Liver (tissue), 9 donors: ENCODE measurements around the gene TBC1D12. TPM values are rescaled to one million over a fixed set of nuclear protein-coding genes. Genes with fewer than 3 reads are reported as not detected.

Experiments
- DNase-seq: peaks from one replicate; pipeline ENCODE4 v3.0.0-alpha.2; 2017; ENCODE audit warnings: low spot score
- H3K27ac ChIP-seq, 2 donors: one replicate each; pipeline ENCODE4 v1.7.0; 2013; ENCODE audit warnings: inconsistent platforms in 2 of 2, low read length in 2 of 2, control low read depth in 1 of 2, low read depth in 1 of 2, mild to moderate bottlenecking in 1 of 2
- H3K27me3 ChIP-seq, 4 donors: one replicate each; pipeline versions ENCODE4 v1.6.1 to v1.7.0; 2013; ENCODE audit warnings: low read length in 3 of 4, inconsistent platforms in 1 of 4, mild to moderate bottlenecking in 1 of 4, moderate library complexity in 1 of 4; ENCODE audit not compliant: control insufficient read depth in 4 of 4, insufficient read depth in 4 of 4
- H3K36me3 ChIP-seq, 4 donors: one replicate each; pipeline versions ENCODE4 v1.6.1 to v1.7.0; 2013; ENCODE audit warnings: low read length in 3 of 4, mild to moderate bottlenecking in 3 of 4, low read depth in 1 of 4, moderate library complexity in 1 of 4; ENCODE audit not compliant: control insufficient read depth in 4 of 4, insufficient read depth in 3 of 4
- H3K4me1 ChIP-seq, 4 donors: one replicate each; pipeline versions ENCODE4 v1.6.1 to v1.7.0; 2013; ENCODE audit warnings: low read length in 3 of 4, mild to moderate bottlenecking in 3 of 4, moderate library complexity in 1 of 4; ENCODE audit not compliant: control insufficient read depth in 4 of 4, insufficient read depth in 4 of 4
- H3K4me3 ChIP-seq, 3 donors: one replicate each; pipeline versions ENCODE4 v1.6.1 to v1.7.0; 2013; ENCODE audit warnings: low read length in 3 of 3, control low read depth in 1 of 3, low read depth in 1 of 3, mild to moderate bottlenecking in 1 of 3
- H3K9ac ChIP-seq, 2 donors: one replicate each; pipeline ENCODE4 v1.7.0; 2013; ENCODE audit warnings: low read length in 2 of 2, mild to moderate bottlenecking in 2 of 2, moderate library complexity in 2 of 2, control low read depth in 1 of 2, low read depth in 1 of 2
- H3K9me3 ChIP-seq, 4 donors: one replicate each; pipeline versions ENCODE4 v1.6.1 to v1.7.0; 2013; ENCODE audit warnings: low read length in 3 of 4; ENCODE audit not compliant: control insufficient read depth in 4 of 4
- ATF3 ChIP-seq: IDR thresholded peaks from 2 replicates; pipeline ENCODE4 v1.6.1; 2016; ENCODE audit warnings: antibody characterized with exemption
- CTCF ChIP-seq: fragments of 150-350 bp; IDR thresholded peaks from 2 replicates; pipeline ENCODE4 v1.5.1; 2017; ENCODE audit warnings: improper control_type of control experiment, low read depth, low read length; ENCODE audit not compliant: missing input control
- EGR1 ChIP-seq, 2 donors: IDR thresholded peaks; 2 replicates each; pipeline ENCODE4 v1.6.1; 2016 to 2018; ENCODE audit warnings: antibody characterized with exemption in 2 of 2, low read depth in 2 of 2
- FOXA1 ChIP-seq: IDR thresholded peaks from 2 replicates; pipeline ENCODE4 v1.6.1; 2016; ENCODE audit warnings: antibody characterized with exemption
- FOXA2 ChIP-seq: IDR thresholded peaks from 2 replicates; pipeline ENCODE4 v1.6.1; 2016; ENCODE audit warnings: antibody characterized with exemption
- GABPA ChIP-seq, 2 donors: IDR thresholded peaks in 1 of 2; conservative IDR thresholded peaks in 1 of 2; 2 replicates each; pipeline ENCODE4 v1.6.1; 2016; ENCODE audit warnings: antibody characterized with exemption in 2 of 2, mild to moderate bottlenecking in 1 of 2, moderate library complexity in 1 of 2
- HNF4A ChIP-seq, 2 donors: conservative IDR thresholded peaks; 2 replicates each; pipeline ENCODE4 v1.6.1; 2016; ENCODE audit warnings: antibody characterized with exemption in 2 of 2, mild to moderate bottlenecking in 2 of 2
- HNF4G ChIP-seq: IDR thresholded peaks from 2 replicates; pipeline ENCODE4 v1.6.1; 2016; ENCODE audit warnings: antibody characterized with exemption
- JUND ChIP-seq, 2 donors: IDR thresholded peaks; 2 replicates each; pipeline ENCODE4 v1.6.1; 2016; ENCODE audit warnings: antibody characterized with exemption in 2 of 2
- MAX ChIP-seq: IDR thresholded peaks from 2 replicates; pipeline ENCODE4 v1.6.1; 2016; ENCODE audit warnings: antibody characterized with exemption
- NR2F2 ChIP-seq: IDR thresholded peaks from 2 replicates; pipeline ENCODE4 v1.6.1; 2016; ENCODE audit warnings: antibody characterized with exemption
- RAD21 ChIP-seq, 2 donors: IDR thresholded peaks; 2 replicates each; pipeline ENCODE4 v1.6.1; 2016; ENCODE audit warnings: antibody characterized with exemption in 2 of 2, mild to moderate bottlenecking in 2 of 2
- REST ChIP-seq: IDR thresholded peaks from 2 replicates; pipeline ENCODE4 v1.6.1; 2016; ENCODE audit warnings: antibody characterized with exemption, mild to moderate bottlenecking
- RXRA ChIP-seq, 2 donors: IDR thresholded peaks; 2 replicates each; pipeline ENCODE4 v1.6.1; 2017 to 2018; ENCODE audit warnings: antibody characterized with exemption in 2 of 2, mild to moderate bottlenecking in 1 of 2
- SP1 ChIP-seq: IDR thresholded peaks from 2 replicates; pipeline ENCODE4 v1.6.1; 2018; ENCODE audit warnings: antibody characterized with exemption, mild to moderate bottlenecking
- TAF1 ChIP-seq: conservative IDR thresholded peaks from 2 replicates; pipeline ENCODE4 v1.6.1; 2016; ENCODE audit warnings: antibody characterized with exemption, mild to moderate bottlenecking
- YY1 ChIP-seq: IDR thresholded peaks from 2 replicates; pipeline ENCODE4 v1.6.1; 2016; ENCODE audit warnings: antibody characterized with exemption, mild to moderate bottlenecking
- ZBTB33 ChIP-seq: IDR thresholded peaks from 2 replicates; pipeline ENCODE4 v1.6.1; 2016; ENCODE audit warnings: antibody characterized with exemption
- WGBS: extraction: QIAGEN DNeasy Blood & Tissue Kit; methylation state at CpG from one replicate; pipeline ENCODE4 v1.1.7; 2013; 5-methylcytosine and 5-hydroxymethylcytosine counted together
- polyA plus RNA-seq, 2 donors: library from polyadenylated mRNA; stranded (reverse) in 1 of 2; unstranded in 1 of 2; fragments of 200-250 nt in 1 of 2; fragments of >200 nt in 1 of 2; fragmentation: Nextera tagmentation in 1 of 2; extraction: Ambion mirVana in 1 of 2; gene quantifications; one replicate each; pipeline versions ENCODE4 v1.2.1 to v1.2.3, GENCODE V29; 2013 to 2015
- total RNA-seq, 2 donors: library from RNA; depleted of rRNA; stranded (reverse); fragments of >200 nt; gene quantifications; one replicate each; pipeline ENCODE4 v1.2.3, GENCODE V29; 2014
- donor health status: healthy.
- donor health status: healthy.
- donor health status: healthy.
- donor health status: healthy.
- donor health status: healthy.

The TBC1D12 gene
- total and polyA plus RNA-seq, 4 donors, result 2.6 to 7.5 (median 5.0) TPM

GRCh38 chr10:94370501-94370900 lies 31.8 kb upstream of the TBC1D12 start:
- no peak overlapping the region for H3K4me3 ChIP-seq
- WGBS, result 79% methylated on average over 2 of the region's 2 CpGs
- H3K4me1 ChIP-seq, result no peaks in the 10 kb centered on the region
- no peaks in the 10 kb centered on the region for H3K9me3 ChIP-seq
- no peaks in the 10 kb centered on the region for H3K27me3 ChIP-seq
- TF ChIP-seq MAX (no peak), GABPA (IDR thresholded peaks at IDR 0.05 in 1 of 2, conservative IDR thresholded peaks at IDR 0.05 in 1 of 2) (no peak), HNF4G (no peak), CTCF (no peak), FOXA2 (no peak), ZBTB33 (no peak), RAD21 (IDR thresholded peaks at IDR 0.05) (no peak), NR2F2 (no peak), JUND (IDR thresholded peaks at IDR 0.05) (no peak), SP1 (no peak)
- no peak overlapping the region for H3K9ac ChIP-seq
- no peak for DNase-seq
- no peaks in the 10 kb centered on the region for H3K36me3 ChIP-seq
- no peak overlapping the region for H3K27ac ChIP-seq

- Histone ChIP-seq H3K27ac (no peak overlapping the region), H3K9ac (no peak overlapping the region), H3K4me3 (no peak overlapping the region), H3K36me3 (no peaks in the 10 kb centered on the region), H3K27me3 (no peaks in the 10 kb centered on the region), H3K4me1 (no peaks in the 10 kb centered on the region), H3K9me3 (no peaks in the 10 kb centered on the region)
- DNase-seq, result no peak
- TF ChIP-seq GABPA (IDR thresholded peaks at IDR 0.05 in 1 of 2, conservative IDR thresholded peaks at IDR 0.05 in 1 of 2) (no peak), RAD21 (IDR thresholded peaks at IDR 0.05) (no peak), ZBTB33 (no peak), MAX (no peak), EGR1 (IDR thresholded peaks at IDR 0.05; ENCODE audit: low read depth in 2 of 2) (no peak), REST (no peak), HNF4G (no peak), YY1 (no peak), ATF3 (no peak), CTCF (no peak), FOXA2 (no peak), TAF1 (no peak), RXRA (IDR thresholded peaks at IDR 0.05) (no peak), NR2F2 (no peak), HNF4A (conservative IDR thresholded peaks at IDR 0.05) (no peak), FOXA1 (no peak), JUND (IDR thresholded peaks at IDR 0.05) (no peak)
- 93% methylated on average over 1 of the region's 1 CpG for WGBS
These were observed 27.0 kb upstream of the TBC1D12 start for GRCh38 chr10:94375374-94375773.
